Measurements from ENCODE around the gene ANKS1B.

The ANKS1B gene

GRCh38 chr12:99152337-99152736, 832.4 kb downstream of the ANKS1B start:
- no peak for DNase-seq

- DNase-seq, result no peak
Measured at GRCh38 chr12:99151744-99152143, 833.0 kb downstream of the ANKS1B start.

GRCh38 chr12:99147130-99147529, 837.6 kb downstream of the ANKS1B start:
- no peak for DNase-seq

- DNase-seq, result no peak
Measured at GRCh38 chr12:99146730-99147129, 838.0 kb downstream of the ANKS1B start.

GRCh38 chr12:99146185-99146584, 838.6 kb downstream of the ANKS1B start:
- DNase-seq, result no peak

GRCh38 chr12:99142651-99143050, 842.1 kb downstream of the ANKS1B start:
- DNase-seq, result no peak

GRCh38 chr12:99140017-99140720, 844.6 kb downstream of the ANKS1B start:
- no peak for DNase-seq

GRCh38 chr12:99138393-99138792, 846.3 kb downstream of the ANKS1B start:
- DNase-seq, result no peak

GRCh38 chr12:99137124-99137855, 847.4 kb downstream of the ANKS1B start:
- no peak for DNase-seq

- no peak for DNase-seq
Measured at GRCh38 chr12:99136516-99136915, 848.2 kb downstream of the ANKS1B start.

GRCh38 chr12:99135376-99135775, 849.4 kb downstream of the ANKS1B start:
- no peak for DNase-seq

GRCh38 chr12:99133401-99133800, 851.3 kb downstream of the ANKS1B start:
- DNase-seq, result no peak

- DNase-seq, result no peak
Measured at GRCh38 chr12:99131751-99132199, 853.0 kb downstream of the ANKS1B start.

- no peak for DNase-seq
Measured at GRCh38 chr12:99130808-99131553, 853.8 kb downstream of the ANKS1B start.

- no peak for DNase-seq
Measured at GRCh38 chr12:99128246-99128802, 856.4 kb downstream of the ANKS1B start.

GRCh38 chr12:99122959-99123358, 861.8 kb downstream of the ANKS1B start:
- no peak for DNase-seq

- DNase-seq, result no peak
Measured at GRCh38 chr12:99122496-99122895, 862.2 kb downstream of the ANKS1B start.

GRCh38 chr12:99121546-99121945, 863.2 kb downstream of the ANKS1B start:
- no peak for DNase-seq

GRCh38 chr12:99119943-99120342, 864.8 kb downstream of the ANKS1B start:
- no peak for DNase-seq

- no peak for DNase-seq
Measured at GRCh38 chr12:99119449-99119848, 865.3 kb downstream of the ANKS1B start.

GRCh38 chr12:99111600-99111999, 873.1 kb downstream of the ANKS1B start:
- DNase-seq, result no peak

GRCh38 chr12:99110868-99111267, 873.9 kb downstream of the ANKS1B start:
- no peak for DNase-seq

- DNase-seq, result no peak
Measured at GRCh38 chr12:99110212-99110611, 874.5 kb downstream of the ANKS1B start.
